GM12874 (cell line): ENCODE data around the gene LCE1E.

Experiments
- CTCF ChIP-seq: IDR thresholded peaks from 2 replicates; pipeline ENCODE4 v1.5.1; 2011; ENCODE audit warnings: low read depth, mild to moderate bottlenecking, control low read depth, low read length, moderate library complexity; ENCODE audit not compliant: insufficient read depth

The LCE1E gene

GRCh38 chr1:152760551-152761190 lies 25.4 kb upstream of the LCE1E start:
- TF ChIP-seq CTCF: no peak

GRCh38 chr1:152761609-152762213 lies 24.3 kb upstream of the LCE1E start:
- no peak for TF ChIP-seq CTCF

GRCh38 chr1:152768847-152769533 lies 17.1 kb upstream of the LCE1E start:
- TF ChIP-seq CTCF: no peak

GRCh38 chr1:152770411-152770810 lies 15.6 kb upstream of the LCE1E start:
- TF ChIP-seq CTCF: no peak

- no peak for TF ChIP-seq CTCF
Measured at GRCh38 chr1:152774875-152775274, 11.2 kb upstream of the LCE1E start, which contains the start of gene LCE1F. Gene LCE1F (plus strand): TSS chr1:152775140. CDS start chr1:152776372, 1,232 bp downstream.

GRCh38 chr1:152776361-152776760 lies 9.7 kb upstream of the LCE1E start:
- TF ChIP-seq CTCF: no peak

- TF ChIP-seq CTCF: peak; percentile 63
Measured at GRCh38 chr1:152777510-152778137, 8.4 kb upstream of the LCE1E start.
